ENCODE results near the gene UNG. TPM values are rescaled to one million over a fixed set of nuclear protein-coding genes. Genes with fewer than 3 reads are reported as not detected.
"Not testable (repeated sequence)": the region's sequence is repeated elsewhere in the genome, so short reads cannot be mapped to it uniquely, and the experiment has no call there.

UNG gene
- total and polyA plus RNA-seq, 8 donors, result 13.8 to 27.2 (median 18.6) TPM

GRCh38 chr12:109144224-109144623, 46.8 kb downstream of the UNG start:
- WGBS, 5 donors, result 50 to 58% (median 55%) methylated on average over 4 of the region's 4 CpGs
- intact Hi-C loops (cut with DNase I; ENCODE audit: low total_unique reads), result no loop called here

GRCh38 chr12:109147126-109147525, 49.7 kb downstream of the UNG start:
- H3K9me3 ChIP-seq; DNase-seq; intact Hi-C loops (cut with DNase I; ENCODE audit: low total_unique reads); H3K36me3 ChIP-seq; H3K4me3 ChIP-seq; H3K27me3 ChIP-seq: not testable (repeated sequence)
- Histone ChIP-seq H3K27ac (peak overlapping the region in 4 of 5 donors; percentile 7 to 88 (median 77)), H3K4me1 (peaks cover 10 to 66% (median 36%) of the 10 kb centered on the region in 4 donors)
- 90 to 100% (median 92%) methylated on average over 1 of the region's 1 CpG for WGBS, 5 donors

More at GRCh38 chr12:109144224-109144623, 46.8 kb downstream of the UNG start:
- H3K27me3 ChIP-seq, result no peaks in the 10 kb centered on the region
- TF ChIP-seq POLR2AphosphoS5 (IDR thresholded peaks at IDR 0.05), result no peak
- TF ChIP-seq POLR2A (IDR thresholded peaks at IDR 0.05), result no peak
- TF ChIP-seq CTCF (IDR thresholded peaks at IDR 0.05), result no peak
- no peak for TF ChIP-seq EP300 (IDR thresholded peaks at IDR 0.05)
- no peak for DNase-seq
- peak overlapping the region in 3 of 5 donors; percentile 56 to 73 (median 66) for H3K27ac ChIP-seq
- H3K9me3 ChIP-seq, result no peaks in the 10 kb centered on the region
- peaks cover 10 to 56% (median 36%) of the 10 kb centered on the region in 4 donors for H3K4me1 ChIP-seq
- no peak overlapping the region for H3K4me3 ChIP-seq
- peaks cover 0 to 25% (median 18%) of the 10 kb centered on the region in 4 donors for H3K36me3 ChIP-seq

GRCh38 chr12:109147954-109148353, 50.6 kb downstream of the UNG start:
- peaks cover 0 to 6% (median 0%) of the 10 kb centered on the region in 4 donors for H3K36me3 ChIP-seq
- WGBS, 5 donors, result 26 to 53% (median 33%) methylated on average over 2 of the region's 2 CpGs
- H3K27ac ChIP-seq, result peak overlapping the region in 4 of 5 donors; percentile 66 to 88 (median 77)
- H3K27me3 ChIP-seq, result no peaks in the 10 kb centered on the region
- H3K4me3 ChIP-seq, result no peak overlapping the region
- peak in 1 of 2 donors; percentile 75 for DNase-seq
- peak; percentile 84 for TF ChIP-seq EP300 (IDR thresholded peaks at IDR 0.05)
- TF ChIP-seq CTCF (IDR thresholded peaks at IDR 0.05), result no peak
- no peak for TF ChIP-seq POLR2A (IDR thresholded peaks at IDR 0.05)
- peak; percentile 78 to 99 (median 79) for TF ChIP-seq POLR2AphosphoS5 (IDR thresholded peaks at IDR 0.05)
- intact Hi-C loops (cut with DNase I; ENCODE audit: low total_unique reads), result no loop called here
- H3K4me1 ChIP-seq, result peaks cover 7 to 66% (median 36%) of the 10 kb centered on the region in 4 donors
- H3K9me3 ChIP-seq, result no peaks in the 10 kb centered on the region

- Histone ChIP-seq H3K36me3 (peaks cover 0 to 6% (median 0%) of the 10 kb centered on the region in 4 donors), H3K27me3 (no peaks in the 10 kb centered on the region), H3K4me3 (no peak overlapping the region), H3K27ac (peak overlapping the region in 2 of 5 donors; percentile 25 to 88), H3K4me1 (peaks cover 10 to 68% (median 41%) of the 10 kb centered on the region in 4 donors), H3K9me3 (no peaks in the 10 kb centered on the region)
- intact Hi-C loops (cut with DNase I; ENCODE audit: low total_unique reads), result no loop called here
- no peak for DNase-seq
- WGBS, 5 donors, result 81 to 92% (median 89%) methylated on average over 9 of the region's 9 CpGs
- TF ChIP-seq EP300 (IDR thresholded peaks at IDR 0.05) (no peak), POLR2AphosphoS5 (IDR thresholded peaks at IDR 0.05) (no peak), POLR2A (IDR thresholded peaks at IDR 0.05) (no peak), CTCF (IDR thresholded peaks at IDR 0.05) (no peak)
These were observed 52.8 kb downstream of the UNG start for GRCh38 chr12:109150124-109150640.

GRCh38 chr12:109151457-109151856, 54.1 kb downstream of the UNG start:
- no peak for DNase-seq
- H3K9me3 ChIP-seq, result no peaks in the 10 kb centered on the region
- 81 to 91% (median 82%) methylated on average over 4 of the region's 4 CpGs for WGBS, 5 donors
- no peak overlapping the region for H3K27ac ChIP-seq
- no peak overlapping the region for H3K4me3 ChIP-seq
- H3K27me3 ChIP-seq, result no peaks in the 10 kb centered on the region
- H3K4me1 ChIP-seq, result peaks cover 5 to 68% (median 39%) of the 10 kb centered on the region in 4 donors
- no peak for TF ChIP-seq EP300 (IDR thresholded peaks at IDR 0.05)
- no peak for TF ChIP-seq POLR2A (IDR thresholded peaks at IDR 0.05)
- no peak for TF ChIP-seq CTCF (IDR thresholded peaks at IDR 0.05)
- TF ChIP-seq POLR2AphosphoS5 (IDR thresholded peaks at IDR 0.05), result no peak
- intact Hi-C loops (cut with DNase I; ENCODE audit: low total_unique reads), result no loop called here
- peaks cover 0 to 6% (median 0%) of the 10 kb centered on the region in 4 donors for H3K36me3 ChIP-seq

All from stomach (tissue), 9 donors.